ENCODE data around the gene AGTRAP. TPM values are rescaled to one million over a fixed set of nuclear protein-coding genes. Genes with fewer than 3 reads are reported as not detected.

AGTRAP gene
- total and polyA plus RNA-seq, 10 donors = 40.8 to 120 (median 56.4) TPM

DNA sequence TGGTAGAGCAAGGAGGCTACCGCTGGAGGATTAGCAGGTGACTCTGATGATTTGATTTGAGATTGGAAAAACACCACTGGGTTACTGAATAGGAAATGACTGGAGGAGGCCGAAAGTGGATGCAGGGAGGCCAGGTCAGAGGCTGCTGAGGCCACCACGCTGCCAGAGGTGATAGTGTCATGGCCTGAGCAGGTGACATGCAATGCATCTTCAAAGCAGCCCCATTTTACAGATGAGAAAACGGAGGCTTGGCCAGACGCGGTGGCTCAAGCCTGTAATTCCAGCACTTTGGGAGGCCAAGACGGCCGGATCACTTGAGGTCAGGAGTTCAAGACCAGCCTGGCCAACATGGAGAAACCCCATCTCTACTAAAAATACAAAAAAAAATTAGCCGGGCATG lies 38.8 kb downstream of the AGTRAP start:
- intact Hi-C loops (cut with DNase I; ENCODE audit: low total_unique reads) = no loop called here
- Histone ChIP-seq H3K27ac (no peak overlapping the region), H3K4me3 (no peak overlapping the region), H3K4me1 (no peaks in the 10 kb centered on the region), H3K27me3 (replicated peaks in 1 of 7) (no peaks in the 10 kb centered on the region), H3K36me3 (no peaks in the 10 kb centered on the region), H3K9me3 (no peaks in the 10 kb centered on the region)
- TF ChIP-seq, protein P1, sequence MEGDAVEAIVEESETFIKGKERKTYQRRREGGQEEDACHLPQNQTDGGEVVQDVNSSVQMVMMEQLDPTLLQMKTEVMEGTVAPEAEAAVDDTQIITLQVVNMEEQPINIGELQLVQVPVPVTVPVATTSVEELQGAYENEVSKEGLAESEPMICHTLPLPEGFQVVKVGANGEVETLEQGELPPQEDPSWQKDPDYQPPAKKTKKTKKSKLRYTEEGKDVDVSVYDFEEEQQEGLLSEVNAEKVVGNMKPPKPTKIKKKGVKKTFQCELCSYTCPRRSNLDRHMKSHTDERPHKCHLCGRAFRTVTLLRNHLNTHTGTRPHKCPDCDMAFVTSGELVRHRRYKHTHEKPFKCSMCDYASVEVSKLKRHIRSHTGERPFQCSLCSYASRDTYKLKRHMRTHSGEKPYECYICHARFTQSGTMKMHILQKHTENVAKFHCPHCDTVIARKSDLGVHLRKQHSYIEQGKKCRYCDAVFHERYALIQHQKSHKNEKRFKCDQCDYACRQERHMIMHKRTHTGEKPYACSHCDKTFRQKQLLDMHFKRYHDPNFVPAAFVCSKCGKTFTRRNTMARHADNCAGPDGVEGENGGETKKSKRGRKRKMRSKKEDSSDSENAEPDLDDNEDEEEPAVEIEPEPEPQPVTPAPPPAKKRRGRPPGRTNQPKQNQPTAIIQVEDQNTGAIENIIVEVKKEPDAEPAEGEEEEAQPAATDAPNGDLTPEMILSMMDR (IDR thresholded peaks at IDR 0.05 in 8 of 11, conservative IDR thresholded peaks at IDR 0.05 in 3 of 11) = no peak
- no peak for TF ChIP-seq POLR2A (IDR thresholded peaks at IDR 0.05)
- 80 to 94% (median 90%) methylated on average over 9 of the region's 9 CpGs for WGBS, 5 donors
- DNase-seq = no peak

DNA sequence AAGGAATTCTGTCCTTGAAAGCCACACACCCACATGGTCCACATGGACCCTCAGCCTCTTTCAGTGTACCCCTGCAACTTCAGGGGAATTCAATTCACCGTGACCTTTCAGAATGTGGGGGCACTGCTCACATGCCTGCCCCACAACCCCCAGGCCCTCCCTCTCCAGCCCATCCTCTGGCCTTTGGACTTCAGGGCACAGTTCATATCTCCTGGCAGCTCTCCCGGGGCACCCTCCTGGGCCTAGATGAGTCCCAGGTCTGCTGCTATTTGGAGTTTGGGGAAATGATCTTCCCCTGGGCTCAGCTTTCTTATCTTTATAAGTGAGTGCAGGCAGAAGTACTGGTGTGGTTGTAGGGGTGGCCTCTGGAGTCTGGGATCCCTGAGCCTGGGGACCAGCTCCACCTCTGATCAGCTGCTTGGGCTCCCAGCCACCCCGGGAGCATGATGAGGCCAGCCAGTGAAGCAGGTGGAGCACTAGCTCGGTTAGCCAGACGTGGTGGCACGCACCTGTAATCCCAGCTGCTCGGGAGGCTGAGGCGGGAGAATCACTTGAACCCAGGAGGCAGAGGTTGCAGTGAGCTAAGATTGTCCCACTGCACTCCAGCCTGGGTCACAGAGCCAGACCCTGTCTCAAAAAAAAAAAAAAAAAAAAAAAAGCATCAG lies 41.9 kb downstream of the AGTRAP start:
- no peaks in the 10 kb centered on the region for H3K4me1 ChIP-seq
- no peaks in the 10 kb centered on the region for H3K36me3 ChIP-seq
- H3K27me3 ChIP-seq (replicated peaks in 1 of 7) = no peaks in the 10 kb centered on the region
- H3K27ac ChIP-seq = no peak overlapping the region
- 91 to 96% (median 94%) methylated on average over 3 to 8 of the region's 8 CpGs for WGBS, 5 donors
- H3K4me3 ChIP-seq = no peak overlapping the region
- no peaks in the 10 kb centered on the region for H3K9me3 ChIP-seq
- no peak for DNase-seq
- TF ChIP-seq POLR2A (IDR thresholded peaks at IDR 0.05) (no peak), POLR2AphosphoS5 (IDR thresholded peaks at IDR 0.05) (no peak)
- TF ChIP-seq, protein P1 (IDR thresholded peaks at IDR 0.05 in 8 of 11, conservative IDR thresholded peaks at IDR 0.05 in 3 of 11) = no peak
- intact Hi-C loops (cut with DNase I; ENCODE audit: low total_unique reads) = no loop called here

GRCh38 chr1:11778336-11778735 lies 42.4 kb downstream of the AGTRAP start:
- Histone ChIP-seq H3K27me3 (replicated peaks in 1 of 7) (no peaks in the 10 kb centered on the region), H3K36me3 (no peaks in the 10 kb centered on the region), H3K27ac (no peak overlapping the region), H3K4me3 (no peak overlapping the region), H3K9me3 (no peaks in the 10 kb centered on the region), H3K4me1 (no peaks in the 10 kb centered on the region)
- TF ChIP-seq, protein P1 (IDR thresholded peaks at IDR 0.05 in 8 of 11, conservative IDR thresholded peaks at IDR 0.05 in 3 of 11) = no peak
- TF ChIP-seq POLR2A (IDR thresholded peaks at IDR 0.05) (no peak), POLR2AphosphoS5 (IDR thresholded peaks at IDR 0.05) (no peak)
- intact Hi-C loops (cut with DNase I; ENCODE audit: low total_unique reads) = no loop called here
- no peak for DNase-seq
- 86 to 98% (median 93%) methylated on average over 7 to 9 of the region's 9 CpGs for WGBS, 5 donors

- Histone ChIP-seq H3K4me1 (peaks cover 0 to 2% (median under 1%) of the 10 kb centered on the region in 6 donors), H3K4me3 (no peak overlapping the region), H3K36me3 (no peaks in the 10 kb centered on the region), H3K9me3 (no peaks in the 10 kb centered on the region), H3K27ac (no peak overlapping the region), H3K27me3 (replicated peaks in 1 of 7) (no peaks in the 10 kb centered on the region)
- WGBS, 5 donors = 89 to 93% (median 91%) methylated on average over 12 to 15 of the region's 15 CpGs
- intact Hi-C loops (cut with DNase I; ENCODE audit: low total_unique reads) = no loop called here
- no peak for TF ChIP-seq POLR2A (IDR thresholded peaks at IDR 0.05)
- TF ChIP-seq, protein P1 (IDR thresholded peaks at IDR 0.05 in 8 of 11, conservative IDR thresholded peaks at IDR 0.05 in 3 of 11) = no peak
- TF ChIP-seq POLR2AphosphoS5 (IDR thresholded peaks at IDR 0.05) = no peak
- peak; percentile 54 for DNase-seq
These were observed 43.1 kb downstream of the AGTRAP start for GRCh38 chr1:11778844-11779623.
